NK-92 (cell line): ENCODE results near the gene USP35.
"Not testable (repeated sequence)": the region's sequence is repeated elsewhere in the genome, so short reads cannot be mapped to it uniquely, and the experiment has no call there.

Source experiments
- DNase-seq: peaks from one replicate; lab custom pipeline; 2025; ENCODE audit not compliant: unreplicated experiment; lab: John Stamatoyannopoulos, UW

Gene USP35

GRCh38 chr11:78214331-78215194 lies 25.8 kb downstream of the USP35 start:
- no peak for DNase-seq

GRCh38 chr11:78216021-78216420 lies 27.3 kb downstream of the USP35 start:
- DNase-seq: no peak

- no peak for DNase-seq
Observed at GRCh38 chr11:78216571-78217287, 28.0 kb downstream of the USP35 start.

- no peak for DNase-seq
Observed at GRCh38 chr11:78217650-78218541, 29.2 kb downstream of the USP35 start.

GRCh38 chr11:78218707-78219492 lies 30.2 kb downstream of the USP35 start:
- DNase-seq: no peak

GRCh38 chr11:78219493-78220217 lies 30.9 kb downstream of the USP35 start:
- DNase-seq: no peak

GRCh38 chr11:78220218-78221157 lies 31.8 kb downstream of the USP35 start:
- DNase-seq: no peak

GRCh38 chr11:78221396-78222315 lies 32.9 kb downstream of the USP35 start:
- no peak for DNase-seq

- not testable (repeated sequence) for DNase-seq
Observed at GRCh38 chr11:78222726-78223125, 34.0 kb downstream of the USP35 start.

- no peak for DNase-seq
Observed at GRCh38 chr11:78223320-78223954, 34.7 kb downstream of the USP35 start.

- DNase-seq: no peak
Observed at GRCh38 chr11:78224506-78224905, 35.8 kb downstream of the USP35 start.

GRCh38 chr11:78224906-78225420 lies 36.2 kb downstream of the USP35 start:
- no peak for DNase-seq

- DNase-seq: no peak
Observed at GRCh38 chr11:78226684-78227680, 38.3 kb downstream of the USP35 start.

GRCh38 chr11:78227921-78228320 lies 39.2 kb downstream of the USP35 start:
- DNase-seq: no peak

- no peak for DNase-seq
Observed at GRCh38 chr11:78228467-78228866, 39.7 kb downstream of the USP35 start.

GRCh38 chr11:78229106-78229505 lies 40.4 kb downstream of the USP35 start:
- no peak for DNase-seq
